Stimulated activated CD8-positive, alpha-beta memory T cell treated with anti-CD3 and anti-CD28 coated beads, Interleukin-7, amount 100 ng/mL, for 4 hours (primary cell): ENCODE results near the gene WWOX.

Source experiments
- DNase-seq, 2 donors: peaks; one replicate each; pipeline ENCODE4 v3.0.0-alpha.2; 2020; ENCODE audit warnings: low read depth in 2 of 2

Gene WWOX

GRCh38 chr16:78225919-78226318 is 126.5 kb downstream of the WWOX start:
- no peak for DNase-seq

- DNase-seq = no peak
Observed at GRCh38 chr16:78227855-78228254, 128.4 kb downstream of the WWOX start.

GRCh38 chr16:78228704-78229103 is 129.2 kb downstream of the WWOX start:
- no peak for DNase-seq

GRCh38 chr16:78230832-78231231 is 131.4 kb downstream of the WWOX start:
- no peak for DNase-seq

GRCh38 chr16:78235168-78235800 is 135.8 kb downstream of the WWOX start:
- peak; percentile 30 to 42 for DNase-seq

- no peak for DNase-seq
Observed at GRCh38 chr16:78235876-78236275, 136.4 kb downstream of the WWOX start.

GRCh38 chr16:78237841-78238240 is 138.4 kb downstream of the WWOX start:
- no peak for DNase-seq

GRCh38 chr16:78240459-78241222 is 141.2 kb downstream of the WWOX start:
- DNase-seq = no peak

- no peak for DNase-seq
Observed at GRCh38 chr16:78242239-78242630, 142.8 kb downstream of the WWOX start.

- DNase-seq = no peak
Observed at GRCh38 chr16:78244131-78244895, 144.9 kb downstream of the WWOX start.

GRCh38 chr16:78246559-78246958 is 147.1 kb downstream of the WWOX start:
- DNase-seq = no peak

GRCh38 chr16:78249056-78249455 is 149.6 kb downstream of the WWOX start:
- DNase-seq = no peak

- no peak for DNase-seq
Observed at GRCh38 chr16:78249832-78250231, 150.4 kb downstream of the WWOX start.

- DNase-seq = no peak
Observed at GRCh38 chr16:78251115-78251514, 151.7 kb downstream of the WWOX start.

- no peak for DNase-seq
Observed at GRCh38 chr16:78252757-78253156, 153.3 kb downstream of the WWOX start.

- DNase-seq = no peak
Observed at GRCh38 chr16:78254841-78255240, 155.4 kb downstream of the WWOX start.

GRCh38 chr16:78256686-78257375 is 157.4 kb downstream of the WWOX start:
- no peak for DNase-seq

GRCh38 chr16:78257376-78257728 is 157.9 kb downstream of the WWOX start:
- no peak for DNase-seq

GRCh38 chr16:78258375-78259065 is 159.1 kb downstream of the WWOX start:
- no peak for DNase-seq

- DNase-seq = no peak
Observed at GRCh38 chr16:78259873-78260272, 160.4 kb downstream of the WWOX start.

GRCh38 chr16:78264642-78265041 is 165.2 kb downstream of the WWOX start:
- DNase-seq = no peak

- DNase-seq = no peak
Observed at GRCh38 chr16:78269256-78269655, 169.8 kb downstream of the WWOX start.
